Ramos (cell line): Measurements from ENCODE around the gene PALB2.

Source experiments
- in situ Hi-C: fragments of 300-500 bp; cut with MboI; formaldehyde crosslinking; loops from one replicate; pipeline ENCODE4 v1.14.3; 2022; ENCODE audit warnings: low sequenced_read_pairs; ENCODE audit not compliant: unreplicated experiment

PALB2 gene

DNA sequence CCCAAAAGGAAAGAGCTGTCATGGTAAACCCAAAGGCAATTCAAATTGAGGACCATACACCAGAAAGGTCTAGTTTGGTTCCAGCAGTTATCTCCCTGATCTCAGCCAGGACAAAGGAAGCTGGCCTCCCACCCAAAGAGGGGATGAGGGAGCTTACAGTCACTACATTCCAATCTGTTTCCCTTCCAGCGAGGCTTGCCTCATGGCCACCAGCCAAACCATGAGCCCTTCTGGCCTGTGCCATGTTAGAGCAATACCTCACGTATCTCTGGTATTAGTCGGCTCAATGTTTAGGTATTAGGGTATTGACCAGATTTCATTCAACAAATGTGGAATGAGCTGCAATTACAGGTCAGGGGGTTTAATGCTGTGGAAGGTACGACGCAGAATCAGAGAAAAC, 53.4 kb downstream of the PALB2 start:
- in situ Hi-C loops, result loop anchor here (25.0 kb wide), 1 partner anchor 400 kb away; the partner anchor contains the start of gene SCNN1G

DNA sequence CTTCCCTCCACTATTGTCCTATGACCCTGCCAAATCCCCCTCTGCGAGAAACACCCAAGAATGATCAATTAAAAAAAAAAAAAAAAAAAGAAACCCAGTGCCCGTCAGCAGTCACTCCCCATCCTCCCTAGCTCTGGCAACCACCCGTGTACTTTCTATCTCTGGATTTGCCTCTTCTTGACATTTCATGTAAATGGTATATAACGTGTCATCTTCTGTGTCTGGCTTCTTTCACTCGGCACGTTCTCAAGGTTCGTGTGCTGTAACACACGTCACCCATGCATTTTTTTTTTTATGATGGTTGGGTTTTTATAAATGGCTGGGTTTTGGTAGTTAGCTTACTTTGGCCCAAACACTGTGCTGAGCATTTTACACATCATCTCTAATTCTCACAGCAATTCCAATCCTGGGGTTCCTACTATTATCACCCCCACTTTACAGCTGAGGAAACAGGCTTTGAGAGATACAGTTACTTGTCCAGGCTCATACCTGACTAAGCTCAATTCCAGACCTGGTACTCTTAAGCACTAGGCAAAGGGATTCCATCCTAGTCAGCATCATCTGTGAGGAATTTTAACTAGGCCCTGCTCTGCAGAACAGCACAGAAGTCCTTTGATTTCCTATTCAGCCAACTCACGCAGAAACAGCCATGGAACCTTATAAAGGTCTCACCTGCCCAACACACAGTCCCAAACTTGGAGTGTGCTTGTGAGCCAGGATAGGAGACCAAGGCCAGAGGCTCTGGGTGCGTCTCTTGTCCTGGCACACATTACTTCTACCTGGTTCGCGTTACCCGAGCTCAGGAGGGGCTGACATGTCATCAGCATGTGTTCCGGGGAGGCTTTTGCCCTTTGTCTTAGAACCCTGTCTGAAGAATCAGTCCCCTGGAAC, 56.7 kb downstream of the PALB2 start:
- in situ Hi-C loops, result loop anchor here (25.0 kb wide), 1 partner anchor 397 kb away; the partner anchor contains the start of gene SCNN1G

DNA sequence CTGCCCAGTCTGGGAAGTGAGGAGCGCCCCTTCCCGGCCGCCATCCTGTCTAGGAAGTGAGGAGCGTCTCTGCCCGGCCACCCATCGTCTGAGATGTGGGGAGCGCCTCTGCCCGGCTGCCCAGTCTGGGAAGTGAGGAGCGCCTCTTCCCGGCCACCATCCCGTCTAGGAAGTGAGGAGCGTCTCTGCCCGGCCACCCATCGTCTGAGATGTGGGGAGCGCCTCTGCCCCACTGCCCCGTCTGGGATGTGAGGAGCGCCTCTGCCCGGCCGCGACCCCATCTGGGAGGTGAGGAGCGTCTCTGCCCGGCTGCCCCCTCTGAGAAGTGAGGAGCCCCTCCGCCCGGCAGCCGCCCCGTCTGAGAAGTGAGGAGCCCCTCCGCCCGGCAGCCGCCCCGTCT, 57.8 kb downstream of the PALB2 start:
- in situ Hi-C loops, result loop anchor here (25.0 kb wide), 1 partner anchor 396 kb away; the partner anchor contains the start of gene SCNN1G

DNA sequence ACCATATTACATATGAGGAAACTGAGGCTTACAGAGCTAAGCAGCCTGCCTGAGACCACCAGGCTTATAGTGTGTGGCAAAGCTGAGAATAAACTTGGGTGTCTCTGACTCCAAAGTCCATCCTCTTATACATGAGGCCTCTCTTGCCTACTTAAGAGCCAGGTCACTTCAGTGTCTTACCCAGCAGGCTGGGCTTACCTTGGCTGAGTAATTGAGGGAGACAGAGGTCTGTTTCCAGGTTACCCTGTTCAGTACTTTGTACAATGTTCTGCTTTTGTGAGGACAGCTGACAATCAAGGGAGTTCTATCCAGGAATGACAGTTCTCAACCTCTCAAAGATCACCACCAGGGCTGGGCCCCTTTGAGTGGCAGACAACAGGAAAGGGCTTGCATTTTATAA, 59.3 kb downstream of the PALB2 start:
- in situ Hi-C loops, result loop anchor here (25.0 kb wide), 1 partner anchor 394 kb away; the partner anchor contains the start of gene SCNN1G

DNA sequence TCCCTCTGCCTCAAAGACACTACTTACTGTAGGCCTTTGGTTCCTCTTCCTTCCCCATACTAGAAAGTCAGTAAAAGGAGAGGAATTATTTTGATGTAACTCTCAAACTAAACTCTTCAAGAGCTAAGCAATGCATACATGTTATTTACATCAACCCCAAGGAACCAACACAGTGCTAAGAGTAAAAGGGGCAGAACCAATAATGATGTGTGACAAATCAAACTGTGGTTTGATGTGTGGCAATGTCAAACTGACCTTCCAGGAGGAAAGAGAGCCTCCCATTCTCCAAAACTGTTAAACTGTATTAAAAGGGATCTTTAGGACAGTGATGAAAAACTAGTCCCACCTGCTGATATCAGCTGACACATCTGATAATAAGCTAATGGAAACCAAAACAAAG, 60.7 kb downstream of the PALB2 start:
- in situ Hi-C loops, result loop anchor here (25.0 kb wide), 1 partner anchor 393 kb away; the partner anchor contains the start of gene SCNN1G

DNA sequence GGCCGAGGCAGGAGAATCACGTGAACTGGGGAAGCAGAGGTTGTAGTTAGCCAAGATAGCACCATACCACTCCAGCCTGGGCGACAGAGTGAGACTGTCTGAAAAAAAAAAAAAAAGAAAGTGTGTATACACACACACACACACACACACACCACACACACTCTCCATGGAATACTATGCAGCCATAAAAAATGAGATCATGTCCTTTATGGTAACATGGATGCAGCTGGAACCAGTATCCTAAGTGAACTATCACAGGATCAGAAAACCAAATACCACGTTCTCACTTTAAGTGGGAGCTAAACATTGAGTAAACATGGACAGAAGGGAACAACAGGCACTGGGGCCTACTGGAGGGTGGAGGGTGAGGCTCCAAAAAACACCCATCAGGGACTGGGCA, 61.7 kb downstream of the PALB2 start:
- in situ Hi-C loops, result loop anchor here (25.0 kb wide), 1 partner anchor 392 kb away; the partner anchor contains the start of gene SCNN1G

DNA sequence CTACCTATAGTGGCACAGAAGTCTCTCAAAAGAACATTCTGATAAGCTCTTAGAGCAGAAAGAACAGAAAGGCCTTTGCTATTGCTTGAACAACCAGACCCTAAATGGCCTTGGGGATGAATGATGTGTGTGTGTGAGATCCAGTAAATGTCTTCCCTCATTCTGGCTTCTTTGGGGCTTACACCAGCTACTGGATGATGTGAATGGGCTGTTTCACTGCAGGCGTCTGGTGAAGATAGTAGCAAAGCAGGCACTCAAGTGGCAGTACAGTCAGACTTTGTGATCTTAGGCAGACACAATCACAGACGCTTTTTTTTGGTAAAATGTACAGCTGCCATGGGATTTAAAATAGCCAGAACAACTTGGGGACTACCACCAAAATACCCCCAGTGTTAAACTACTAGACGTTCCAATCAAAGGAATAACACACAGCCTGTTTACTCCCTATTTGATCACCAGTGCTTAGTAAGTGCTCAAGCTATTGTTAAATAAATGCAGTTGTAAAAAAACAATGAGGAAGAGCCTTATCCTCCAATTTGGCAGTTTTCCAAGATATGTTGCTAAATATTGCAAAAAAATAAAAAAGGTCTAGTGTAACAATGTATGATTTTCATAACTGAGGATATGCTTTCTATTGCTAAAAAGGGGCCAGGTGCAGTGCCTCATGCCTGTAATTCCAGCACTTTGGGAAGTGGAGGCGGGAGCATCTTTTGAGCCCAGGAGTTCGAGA, 62.8 kb downstream of the PALB2 start:
- in situ Hi-C loops, result loop anchor here (25.0 kb wide), 1 partner anchor 391 kb away; the partner anchor contains the start of gene SCNN1G

DNA sequence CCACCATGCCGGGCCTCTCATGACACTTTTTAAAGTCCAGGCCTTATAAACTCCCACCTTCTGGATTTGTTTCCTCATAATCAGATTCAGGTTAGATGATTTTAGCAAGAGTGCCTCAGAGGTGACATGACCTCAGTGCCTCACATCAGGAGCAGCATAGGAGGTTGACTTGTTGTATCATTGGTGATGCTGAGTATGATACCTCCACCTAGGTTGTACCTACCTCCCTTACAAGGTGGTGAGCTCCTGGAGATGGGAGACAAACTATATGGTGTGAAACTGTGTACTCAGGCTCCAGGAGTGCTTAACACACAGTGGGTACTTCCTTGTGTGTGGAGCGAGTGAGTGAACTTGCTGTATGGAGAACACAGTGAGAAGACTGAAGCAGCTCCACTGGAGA, 63.6 kb downstream of the PALB2 start:
- in situ Hi-C loops, result loop anchor here (25.0 kb wide), 1 partner anchor 390 kb away; the partner anchor contains the start of gene SCNN1G

DNA sequence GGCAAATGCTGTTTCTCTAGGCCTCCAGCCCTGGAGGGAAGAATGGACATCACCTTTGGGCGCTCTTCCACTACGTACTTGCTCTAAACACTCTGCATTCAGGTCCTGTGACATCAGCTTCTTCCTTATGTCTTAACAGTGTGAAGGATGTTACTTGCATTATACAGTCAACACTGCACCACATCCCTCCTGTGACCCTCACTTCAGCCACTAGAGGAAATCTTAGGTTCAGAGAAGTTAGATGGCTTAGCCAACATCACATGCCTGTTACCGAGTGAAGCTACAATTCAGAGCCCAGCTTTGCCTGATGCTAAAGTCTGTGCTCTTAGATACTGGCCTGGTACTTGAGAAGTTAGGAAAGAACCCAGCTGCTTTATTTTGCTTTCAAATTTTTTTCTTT, 65.3 kb downstream of the PALB2 start:
- in situ Hi-C loops, result loop anchor here (25.0 kb wide), 1 partner anchor 389 kb away; the partner anchor contains the start of gene SCNN1G

DNA sequence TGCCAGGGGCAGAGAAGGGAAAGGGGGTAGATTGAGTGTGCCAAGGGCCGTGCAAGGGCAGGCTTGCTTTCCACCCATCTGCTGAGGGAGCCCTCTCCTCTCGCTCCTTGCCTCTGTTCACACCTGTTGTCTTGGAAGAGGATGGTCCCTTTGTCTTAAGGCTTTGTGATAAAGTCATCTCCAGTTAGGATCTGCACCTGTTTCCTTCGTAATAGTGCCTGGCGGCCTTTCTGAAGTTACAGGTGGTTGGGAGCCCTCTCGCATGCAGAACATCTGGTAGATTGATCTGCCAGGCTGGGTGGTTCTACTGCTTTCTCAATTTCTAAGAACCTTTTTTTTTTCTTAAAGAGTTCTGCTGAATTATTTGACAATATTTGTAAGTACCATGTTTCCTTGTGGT, 67.3 kb downstream of the PALB2 start:
- in situ Hi-C loops, result no loop called here

DNA sequence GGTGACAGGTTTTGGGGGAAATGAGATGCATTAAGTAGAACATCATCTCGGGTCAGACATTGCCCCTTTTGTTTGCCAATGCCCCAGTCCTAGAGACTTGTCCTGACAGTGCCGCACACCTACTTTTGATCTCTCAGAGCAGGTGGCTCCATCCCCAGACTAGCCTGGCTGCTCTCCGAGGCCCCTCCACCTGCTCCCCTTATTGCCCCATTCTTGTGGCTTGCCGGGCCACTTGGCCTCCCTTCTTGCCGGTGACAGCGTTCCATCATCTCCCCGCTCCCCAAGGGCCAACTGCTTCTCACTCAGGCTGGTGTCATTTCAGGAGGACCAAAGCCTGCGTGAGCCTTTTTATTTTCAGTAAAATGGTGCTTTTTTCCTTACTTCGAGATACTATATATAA, 68.7 kb downstream of the PALB2 start:
- in situ Hi-C loops, result no loop called here

DNA sequence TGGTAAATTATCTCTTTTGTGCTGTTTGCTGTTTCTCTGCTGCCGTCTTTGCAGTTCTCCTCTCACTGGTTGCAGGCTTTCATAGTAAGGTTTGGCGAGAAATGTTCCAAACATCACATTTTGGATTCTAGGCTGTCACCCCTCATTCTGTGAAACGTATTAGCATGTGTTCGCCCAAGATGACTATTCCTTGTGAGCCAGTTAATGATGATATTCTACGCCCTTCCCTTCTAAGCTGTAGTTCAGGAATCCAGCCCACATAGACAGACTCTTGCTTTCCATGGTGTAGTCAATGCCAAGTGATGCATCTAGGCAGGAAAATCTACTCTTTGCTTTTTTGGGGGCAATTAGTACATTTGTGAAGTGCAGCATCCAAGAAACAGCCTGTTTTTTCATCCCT, 69.2 kb downstream of the PALB2 start:
- in situ Hi-C loops, result no loop called here

DNA sequence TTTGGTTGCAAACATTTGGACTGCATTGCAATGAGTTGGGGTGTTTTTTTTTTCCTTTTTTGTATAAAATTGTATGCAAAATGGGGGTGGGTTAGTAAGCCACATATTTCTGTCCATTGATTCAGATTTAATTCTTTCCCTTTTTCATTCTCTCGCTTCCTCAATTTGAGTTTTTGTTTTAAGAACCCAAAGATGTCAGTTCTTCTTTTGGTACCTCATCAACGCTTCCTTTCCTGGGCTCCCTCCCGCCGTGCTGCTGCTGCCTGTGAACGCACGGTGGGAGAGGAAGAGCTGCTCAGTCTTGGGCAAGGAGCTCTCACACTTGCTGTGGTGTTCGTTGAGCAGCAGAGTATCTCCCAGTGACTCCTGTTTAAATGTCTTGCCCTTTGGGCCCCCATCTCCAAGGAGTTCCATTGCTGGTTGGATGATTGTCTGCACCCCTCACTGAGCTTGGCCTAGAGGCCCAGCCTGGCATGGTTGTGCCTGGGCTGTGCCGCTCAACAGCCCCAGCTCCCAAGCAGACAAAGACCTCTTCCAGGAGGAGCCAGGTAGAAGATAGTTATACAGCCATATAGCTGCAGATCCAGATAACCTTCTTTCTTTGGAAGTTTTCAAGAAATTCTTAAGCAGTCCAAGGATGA, 70.0 kb downstream of the PALB2 start:
- in situ Hi-C loops, result no loop called here

DNA sequence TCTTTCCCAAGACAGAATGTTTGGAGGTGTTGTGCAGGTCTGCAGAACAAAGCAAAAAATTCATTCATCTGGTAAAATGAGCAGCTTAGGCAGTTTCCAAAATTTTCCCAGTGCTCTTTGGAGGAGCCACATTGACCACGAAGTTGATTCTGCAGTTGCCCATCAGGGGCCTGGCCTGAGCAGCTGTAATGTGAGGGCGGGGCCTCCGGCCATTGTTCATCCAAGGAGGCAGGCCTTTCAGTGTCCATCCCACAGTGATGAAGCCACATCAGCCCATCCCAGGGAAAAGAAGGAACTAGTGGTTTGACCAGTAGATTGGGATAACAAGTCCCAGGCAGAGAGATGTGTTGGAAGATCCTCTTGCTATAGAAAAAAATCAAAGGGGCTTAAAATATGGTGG, 73.5 kb downstream of the PALB2 start:
- in situ Hi-C loops, result no loop called here

DNA sequence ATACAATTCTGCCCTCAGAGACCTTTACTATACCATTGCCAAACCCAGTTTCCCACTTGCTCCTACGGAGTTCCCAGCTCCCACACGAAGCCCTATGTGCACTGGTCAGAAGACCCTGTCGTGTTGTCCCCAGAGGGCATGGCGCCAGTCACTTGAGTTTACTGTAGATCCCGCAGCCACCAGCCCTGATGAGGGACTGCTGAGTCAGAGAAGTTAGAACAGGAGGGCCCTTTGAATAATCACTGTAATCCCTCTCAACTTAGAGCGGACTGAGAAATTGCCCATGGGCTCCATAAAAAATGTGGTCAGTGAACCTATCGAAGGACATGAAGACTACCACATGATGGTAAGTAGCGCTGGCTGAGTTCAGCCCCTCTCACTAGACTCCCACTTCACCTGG, 74.4 kb downstream of the PALB2 start:
- in situ Hi-C loops, result no loop called here

DNA sequence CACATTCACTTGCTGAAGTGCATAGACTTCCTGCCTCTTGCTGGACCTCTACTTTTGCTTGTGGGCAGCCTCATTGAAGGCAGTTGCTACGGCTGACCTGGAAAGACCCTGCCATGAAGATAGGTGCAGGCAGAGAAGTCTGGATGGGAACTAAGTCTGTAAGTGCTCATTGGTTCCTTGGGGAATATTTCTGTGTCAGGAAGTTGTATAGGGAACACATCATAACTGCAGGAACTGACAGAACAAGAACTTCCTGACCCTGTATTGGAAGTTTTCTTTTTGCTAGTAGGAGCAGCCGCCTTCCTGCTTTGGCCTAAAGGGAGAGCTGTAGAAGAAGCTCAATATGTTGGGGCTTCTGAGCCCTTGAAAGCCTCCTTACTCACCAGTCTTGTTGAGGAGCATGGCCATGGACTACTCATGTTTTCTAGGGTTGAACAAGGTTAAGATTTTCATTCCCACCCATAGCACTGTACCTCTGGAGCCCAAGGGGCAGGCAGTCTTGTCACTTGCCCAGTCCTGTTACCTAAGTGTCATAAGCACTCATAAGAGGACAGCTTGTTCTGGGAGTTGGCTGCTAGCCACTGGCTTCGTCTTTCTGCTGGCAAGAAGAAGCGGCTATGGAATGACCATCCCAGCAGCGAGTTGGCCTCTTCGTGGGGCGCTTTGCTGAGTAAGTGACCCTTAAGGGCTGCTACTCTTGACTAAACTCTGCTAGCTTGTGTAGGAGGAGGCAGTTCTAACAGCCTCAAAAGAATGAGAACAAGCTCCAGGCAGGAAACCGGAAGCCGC, 76.3 kb downstream of the PALB2 start:
- in situ Hi-C loops, result no loop called here

DNA sequence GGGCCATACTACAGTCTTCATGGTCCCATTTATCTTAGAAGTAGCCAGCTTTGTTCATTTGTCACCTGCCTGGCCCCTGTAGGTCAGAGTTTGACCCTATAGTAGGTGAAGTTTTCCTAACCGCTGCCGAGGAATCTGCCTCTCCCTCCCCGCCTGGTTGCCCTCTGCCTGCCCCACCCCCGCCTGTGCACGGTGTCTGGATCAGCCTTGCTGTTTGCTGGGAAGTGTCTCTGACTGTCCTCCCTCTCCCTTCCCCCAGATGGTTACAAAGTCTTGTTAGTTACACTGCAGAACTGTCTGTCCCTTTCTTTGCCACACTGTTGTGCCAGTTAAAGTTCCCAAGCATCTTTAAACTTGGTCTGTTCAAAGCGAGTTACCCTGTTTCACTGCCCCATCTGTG, 77.9 kb downstream of the PALB2 start:
- in situ Hi-C loops, result no loop called here

DNA sequence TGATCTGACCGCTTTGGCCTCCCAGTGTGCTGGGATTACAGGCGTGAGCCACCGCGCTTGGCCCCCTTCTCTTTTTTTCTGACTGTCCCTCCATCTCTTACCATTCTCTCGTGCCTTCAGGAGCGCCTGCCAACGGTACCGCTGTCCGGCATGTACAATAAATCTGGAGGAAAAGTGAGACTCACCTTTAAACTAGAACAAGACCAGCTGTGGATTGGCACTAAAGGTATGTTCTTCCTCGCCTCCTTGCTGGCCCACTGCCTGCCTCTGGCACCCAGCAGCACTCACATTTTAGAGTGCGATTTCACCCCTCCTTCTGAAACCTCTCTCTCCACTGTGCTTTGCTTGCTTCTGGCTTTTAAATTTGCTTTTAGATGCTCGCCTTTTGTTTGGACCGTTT, 78.6 kb downstream of the PALB2 start:
- in situ Hi-C loops, result no loop called here

DNA sequence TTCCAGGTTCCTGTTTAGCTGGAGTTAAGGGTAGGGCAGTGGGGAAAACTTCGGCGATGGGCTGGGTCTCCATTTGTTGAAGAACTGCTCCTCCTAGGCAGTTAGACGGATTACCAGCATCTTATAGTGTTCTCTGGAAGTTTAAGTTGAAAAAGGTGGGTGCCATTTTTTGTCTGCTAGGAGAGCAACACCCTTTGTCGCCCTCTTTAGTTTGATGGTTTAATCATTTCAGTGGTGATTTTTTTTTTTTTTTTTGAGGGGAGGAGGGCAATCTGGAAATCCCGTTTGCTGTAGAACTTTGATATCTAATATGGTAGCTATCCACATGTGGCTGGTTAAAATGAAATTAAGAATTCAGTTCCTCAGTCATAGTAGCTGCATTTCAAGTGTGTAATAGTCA, 79.5 kb downstream of the PALB2 start:
- in situ Hi-C loops, result no loop called here
